Germinal center (tissue), 1 donor: Measurements from ENCODE around the gene GPN2.

Source experiments
- DNase-seq: peaks from one replicate; pipeline ENCODE4 v3.0.0; 2012; ENCODE audit warnings: mixed read lengths, low spot score

The GPN2 gene

GRCh38 chr1:26889551-26890466, at the start of gene GPN2:
Gene GPN2, minus strand, starts transcription at chr1:26890283. Its CDS starts 187 bp downstream, at chr1:26890096.
- DNase-seq, result peak; percentile 90

DNA sequence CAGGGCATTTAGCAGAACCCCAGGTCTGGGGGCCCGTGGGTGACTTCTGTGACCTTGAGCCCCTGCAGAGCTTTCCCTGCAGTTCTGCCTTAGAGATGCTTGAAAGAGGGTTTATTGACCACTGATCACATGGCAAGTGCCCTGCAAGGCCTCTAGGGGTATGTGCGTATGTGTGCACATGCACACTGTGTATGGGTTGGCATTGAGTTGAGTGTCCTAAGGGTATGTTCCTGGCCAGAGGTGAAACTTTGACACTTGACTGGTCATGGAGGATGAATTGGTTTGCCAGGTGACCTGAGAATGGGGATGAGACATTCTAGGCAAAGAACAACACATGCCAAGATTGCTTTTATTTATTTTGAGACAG, 48.6 kb upstream of the GPN2 start:
- no peak for DNase-seq

GRCh38 chr1:26938004-26938658, 48.0 kb upstream of the GPN2 start:
- DNase-seq, result no peak

- no peak for DNase-seq
Observed at GRCh38 chr1:26936823-26937222, 46.7 kb upstream of the GPN2 start.

DNA sequence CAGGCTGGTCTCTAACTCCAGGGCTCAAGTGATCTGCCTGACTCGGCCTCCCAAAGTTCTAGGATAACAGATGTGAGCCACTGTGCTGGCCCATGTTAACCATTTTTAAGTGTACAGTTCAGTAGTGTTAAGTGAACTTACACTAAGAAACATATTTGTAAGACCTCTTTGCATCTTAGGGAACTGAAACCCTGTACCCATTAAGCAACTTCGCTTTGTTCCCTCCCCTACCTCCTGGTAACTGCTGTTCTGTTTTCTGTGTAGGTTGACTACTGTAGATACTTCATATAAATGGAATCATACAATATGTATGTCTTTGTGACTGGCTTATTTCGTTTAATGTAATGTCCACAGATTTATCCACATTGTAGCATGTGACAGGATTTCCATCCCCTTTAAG, 42.4 kb upstream of the GPN2 start:
- peak; percentile 58 for DNase-seq

DNA sequence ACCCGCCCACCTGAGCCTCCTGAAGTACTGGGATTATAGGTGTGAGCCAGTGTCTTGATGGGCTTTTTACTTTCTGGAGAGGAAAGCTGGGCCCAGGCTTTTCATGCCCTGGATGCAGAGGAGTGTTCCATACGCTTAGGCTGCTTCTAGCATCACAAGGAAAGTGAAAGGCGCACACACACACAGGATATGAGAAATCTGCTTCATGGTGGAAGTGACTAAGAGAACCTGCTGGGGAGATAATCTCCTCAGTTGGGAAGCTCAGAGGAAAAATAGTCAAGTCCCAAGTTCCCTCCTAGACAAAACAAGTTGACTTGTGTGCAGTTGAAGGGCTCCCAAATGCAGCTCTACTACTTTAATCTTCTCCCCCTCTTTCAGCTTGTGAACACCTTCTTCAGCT, 33.6 kb upstream of the GPN2 start:
- no peak for DNase-seq

GRCh38 chr1:26922901-26923300, 32.8 kb upstream of the GPN2 start:
- no peak for DNase-seq

- no peak for DNase-seq
Observed at GRCh38 chr1:26922431-26922729, 32.3 kb upstream of the GPN2 start.

DNA sequence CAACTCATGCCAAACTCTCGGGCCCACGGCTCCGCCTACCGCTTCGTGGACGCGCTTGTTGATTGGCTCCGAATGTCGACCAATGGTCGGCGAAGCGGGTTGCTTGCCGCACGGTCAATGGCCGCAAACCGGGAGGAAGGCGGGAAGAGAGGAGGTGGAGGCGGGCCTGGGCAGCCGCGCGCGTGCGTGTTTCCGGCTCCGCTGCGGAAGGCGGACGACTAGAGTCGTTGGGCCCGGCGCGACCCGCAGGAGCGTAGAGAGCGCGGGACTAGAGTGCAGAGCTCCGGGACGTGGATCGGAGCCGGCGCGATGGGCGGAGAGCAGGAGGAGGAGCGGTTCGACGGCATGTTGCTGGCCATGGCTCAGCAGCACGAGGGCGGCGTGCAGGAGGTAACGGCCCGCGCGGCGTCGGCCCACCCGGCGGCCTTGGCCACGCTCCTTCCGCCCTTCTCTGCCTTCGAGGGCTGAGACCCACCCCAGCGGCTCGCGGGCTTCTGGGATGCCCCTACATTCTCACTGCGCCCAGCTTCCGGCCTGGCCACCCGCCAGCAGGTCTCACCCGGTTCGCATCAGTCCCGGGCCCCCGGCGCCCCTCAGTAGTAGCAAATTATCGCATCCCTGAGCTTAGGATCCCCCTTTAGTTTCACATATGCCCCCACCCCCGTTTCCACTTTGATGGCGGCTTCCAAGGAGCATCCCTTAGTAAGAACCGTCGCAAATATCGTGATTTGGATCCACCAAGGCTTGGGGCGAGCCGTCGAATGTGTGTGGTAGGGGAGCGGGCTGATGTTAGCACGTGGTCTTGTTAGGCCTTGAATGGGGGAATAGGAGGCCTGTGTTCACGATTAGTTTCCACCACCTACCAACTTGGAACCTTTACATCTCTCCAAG, 31.7 kb upstream of the GPN2 start, which contains the start of gene NUDC:
Gene NUDC (plus strand): TSS at position 204 of the 891 bp plus-strand sequence. CDS start 106 bp downstream, at position 310.
- peak; percentile 97 for DNase-seq

- DNase-seq, result no peak
Observed at GRCh38 chr1:26921126-26921539, 31.1 kb upstream of the GPN2 start.

DNA sequence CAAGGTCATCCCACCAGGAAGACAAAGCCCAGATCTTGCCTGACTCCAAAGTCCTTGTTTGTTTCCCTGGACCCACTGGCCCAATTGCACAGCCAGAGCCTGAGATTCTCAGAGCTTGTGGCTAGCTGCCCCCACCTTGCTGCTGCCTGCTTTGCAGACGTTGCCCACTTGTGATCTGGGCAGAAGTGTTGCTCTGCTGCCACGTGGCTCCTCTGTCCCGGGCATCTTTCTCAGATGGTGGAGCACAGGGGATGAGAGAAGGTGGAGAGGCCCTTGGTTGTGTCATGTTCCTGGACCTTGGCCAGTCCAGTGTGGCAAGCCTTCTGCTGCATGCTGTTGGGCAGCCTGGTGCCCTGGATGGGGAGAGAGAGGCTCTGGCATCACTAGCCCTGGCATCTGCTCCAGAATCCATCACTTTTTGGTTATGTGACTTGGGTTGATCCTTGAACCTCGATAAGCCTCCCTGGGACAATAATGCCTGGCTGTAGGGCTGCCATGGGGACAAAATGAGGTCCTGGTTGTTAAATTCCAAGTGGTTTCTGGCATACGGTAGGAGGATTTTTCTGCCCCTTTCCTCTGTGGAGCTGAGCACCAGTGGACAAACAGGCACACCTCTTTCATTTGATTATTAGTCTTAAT, 25.2 kb upstream of the GPN2 start:
- DNase-seq, result no peak

GRCh38 chr1:26913754-26914619, 23.9 kb upstream of the GPN2 start, which contains the start of gene NR0B2:
Gene NR0B2, minus strand, starts transcription at chr1:26913975. Its CDS starts 35 bp downstream, at chr1:26913940.
- no peak for DNase-seq

DNA sequence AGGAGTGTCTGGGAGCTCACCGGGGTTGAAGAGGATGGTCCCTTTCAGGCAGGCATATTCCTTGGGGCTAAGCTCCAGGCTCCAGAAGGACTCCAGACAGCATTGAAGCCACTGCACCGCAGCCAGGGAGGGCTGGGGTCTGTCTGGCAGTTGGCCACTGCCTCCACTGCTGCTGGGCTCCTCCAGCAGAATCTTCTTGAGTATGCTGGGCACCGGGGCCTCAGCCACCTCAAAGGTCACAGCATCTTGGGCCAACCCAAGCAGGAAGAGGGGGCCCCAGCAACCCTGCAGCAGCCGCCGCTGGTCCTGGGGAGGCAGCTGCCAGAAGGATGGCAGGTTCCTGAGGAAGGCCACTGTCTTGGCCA, 23.3 kb upstream of the GPN2 start:
- DNase-seq, result no peak

- no peak for DNase-seq
Observed at GRCh38 chr1:26912147-26912490, 22.0 kb upstream of the GPN2 start.

GRCh38 chr1:26911399-26912146, 21.5 kb upstream of the GPN2 start:
- no peak for DNase-seq

GRCh38 chr1:26910343-26911160, 20.5 kb upstream of the GPN2 start:
- no peak for DNase-seq

- no peak for DNase-seq
Observed at GRCh38 chr1:26909951-26910342, 19.9 kb upstream of the GPN2 start.

DNA sequence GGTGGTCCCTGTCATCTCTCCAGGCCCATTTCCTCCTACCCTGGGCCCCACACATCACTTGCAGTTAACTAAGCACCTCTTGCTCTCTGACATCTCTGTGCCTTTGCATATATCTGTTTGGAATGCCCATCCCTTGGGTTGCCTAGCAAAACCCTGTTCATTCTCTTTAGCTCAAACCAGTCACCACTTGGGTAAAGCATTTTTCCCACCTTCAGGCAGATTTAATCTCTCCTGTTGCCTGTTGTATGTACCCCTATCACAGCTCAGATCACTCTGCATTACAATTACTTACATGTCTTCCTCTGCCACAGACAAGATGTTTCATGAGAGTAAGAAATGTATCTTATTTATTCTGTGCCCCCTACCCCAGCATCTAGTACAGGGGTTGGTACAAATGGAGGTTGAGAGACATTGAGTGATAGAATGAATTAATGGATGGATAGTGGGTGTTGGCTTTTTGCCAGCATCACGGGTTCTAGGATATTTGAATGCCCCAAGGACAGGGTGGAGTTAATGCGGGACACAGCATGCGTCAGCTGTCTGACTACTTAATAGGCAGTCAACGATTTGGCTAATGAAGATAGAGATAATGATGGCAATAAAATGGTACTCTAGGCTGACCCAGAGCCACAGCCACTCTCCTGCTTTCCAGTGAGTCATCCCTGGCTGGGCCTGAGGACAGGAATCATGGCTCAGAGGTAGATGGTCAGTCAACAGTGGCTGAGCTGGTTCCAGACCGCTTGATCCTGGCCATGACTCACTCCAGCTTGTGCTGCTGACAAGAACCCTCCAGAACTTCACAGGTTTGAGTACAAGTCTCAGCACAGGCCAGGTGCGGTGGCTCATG, 17.2 kb upstream of the GPN2 start:
- DNase-seq, result no peak
